NCI-H1105 treated with DMSO at 0.1 percent for 48 hours (cell line): ENCODE results near the gene CDH2.

ENCODE experiments used
- DNase-seq: peaks from one replicate; lab custom pipeline; 2025; lab: John Stamatoyannopoulos, UW

The CDH2 gene

DNA sequence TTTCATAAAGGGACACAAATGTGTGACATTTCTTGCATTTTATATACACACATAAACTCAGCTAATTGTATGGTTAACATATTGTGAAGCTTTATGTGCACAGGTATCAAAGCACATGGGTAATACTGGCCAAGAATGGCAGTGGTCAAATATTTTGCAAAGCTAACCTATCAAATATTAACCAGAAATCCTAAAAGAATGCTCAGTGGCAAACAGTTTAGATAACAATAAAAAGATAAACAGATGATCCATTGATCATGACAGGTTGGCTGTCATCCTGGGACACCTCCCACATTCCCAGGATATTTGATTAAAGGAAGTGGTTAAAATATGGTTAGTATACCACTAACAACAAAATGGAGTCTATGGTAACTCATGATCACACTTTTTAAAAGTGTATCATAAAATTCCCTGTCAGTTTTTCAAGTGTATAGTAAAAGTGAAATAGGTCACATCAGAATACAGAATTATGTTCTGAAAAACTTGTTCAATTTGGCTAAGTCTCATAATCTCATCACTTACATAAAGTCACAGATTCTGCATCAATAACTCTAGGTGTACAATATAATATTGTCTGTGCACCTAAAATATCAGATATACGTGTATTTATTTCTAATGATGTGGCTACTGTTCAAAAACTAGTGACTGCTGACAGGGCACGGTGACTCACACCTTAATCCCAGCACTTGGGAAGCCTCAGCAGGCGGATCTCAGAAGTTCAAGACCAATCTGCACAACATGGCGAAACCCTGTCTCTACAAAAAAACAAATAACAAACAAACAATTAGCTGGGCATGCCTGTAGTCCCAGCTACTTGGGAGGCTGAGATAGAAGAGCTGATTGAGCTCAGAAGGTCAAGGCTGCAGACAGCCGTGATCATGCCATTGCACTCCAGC, 48.9 kb downstream of the CDH2 start:
- no peak for DNase-seq

DNA sequence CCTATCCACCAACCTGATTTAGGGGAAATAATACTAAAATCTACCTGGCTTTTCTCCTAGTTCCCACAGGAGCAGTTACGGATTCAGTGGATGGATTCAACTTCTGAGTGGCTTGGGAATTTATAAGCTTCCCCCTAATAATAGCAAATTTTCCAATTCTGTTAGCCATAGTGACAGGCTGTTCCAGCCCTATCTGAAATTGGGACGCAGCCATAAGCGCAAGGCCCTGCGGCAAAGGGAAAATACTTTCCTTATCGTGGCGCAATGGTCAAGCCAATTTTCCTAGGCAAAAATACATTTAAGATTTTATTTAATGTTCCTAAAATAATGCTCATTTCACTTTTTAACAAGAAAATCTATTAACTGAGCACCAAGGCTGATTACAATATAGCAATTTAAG, 49.7 kb downstream of the CDH2 start:
- DNase-seq = no peak

DNA sequence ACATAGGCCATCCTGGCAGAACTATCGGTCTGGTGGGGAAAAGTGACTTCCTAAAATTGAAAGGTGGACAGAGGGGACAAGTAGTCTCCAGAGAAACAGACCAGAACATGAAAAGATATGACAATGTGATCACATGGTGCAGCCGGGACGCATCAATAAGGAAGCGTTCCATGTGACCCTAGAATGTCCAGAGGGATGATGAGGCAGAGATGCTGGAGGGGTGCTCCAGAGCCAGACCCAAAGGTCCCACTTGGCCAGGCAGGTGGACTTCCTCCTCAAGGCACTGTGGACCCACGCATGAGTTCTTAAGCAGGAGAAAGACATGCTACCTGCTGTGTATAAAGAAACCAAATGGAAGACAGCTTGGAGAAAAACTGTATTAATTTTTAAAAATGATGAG, 50.2 kb downstream of the CDH2 start:
- DNase-seq = no peak

DNA sequence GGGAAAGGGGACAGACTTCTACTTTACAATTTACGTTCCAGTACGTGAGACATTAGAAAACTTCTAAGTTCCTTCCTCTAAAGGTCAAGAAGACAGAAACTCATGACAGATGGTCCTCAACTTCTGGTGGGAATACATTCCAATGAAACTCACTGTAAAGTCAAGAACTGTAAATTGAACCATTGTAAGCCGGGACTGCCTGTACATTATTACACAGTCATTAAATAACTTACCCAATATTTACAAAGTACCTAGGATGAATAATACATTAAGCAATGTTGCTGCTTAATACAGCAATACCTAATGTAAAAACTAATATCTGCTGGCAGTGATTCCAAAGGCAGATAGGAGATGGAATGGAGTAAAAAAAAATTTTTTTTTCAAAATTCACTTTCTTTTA, 51.9 kb downstream of the CDH2 start:
- no peak for DNase-seq

DNA sequence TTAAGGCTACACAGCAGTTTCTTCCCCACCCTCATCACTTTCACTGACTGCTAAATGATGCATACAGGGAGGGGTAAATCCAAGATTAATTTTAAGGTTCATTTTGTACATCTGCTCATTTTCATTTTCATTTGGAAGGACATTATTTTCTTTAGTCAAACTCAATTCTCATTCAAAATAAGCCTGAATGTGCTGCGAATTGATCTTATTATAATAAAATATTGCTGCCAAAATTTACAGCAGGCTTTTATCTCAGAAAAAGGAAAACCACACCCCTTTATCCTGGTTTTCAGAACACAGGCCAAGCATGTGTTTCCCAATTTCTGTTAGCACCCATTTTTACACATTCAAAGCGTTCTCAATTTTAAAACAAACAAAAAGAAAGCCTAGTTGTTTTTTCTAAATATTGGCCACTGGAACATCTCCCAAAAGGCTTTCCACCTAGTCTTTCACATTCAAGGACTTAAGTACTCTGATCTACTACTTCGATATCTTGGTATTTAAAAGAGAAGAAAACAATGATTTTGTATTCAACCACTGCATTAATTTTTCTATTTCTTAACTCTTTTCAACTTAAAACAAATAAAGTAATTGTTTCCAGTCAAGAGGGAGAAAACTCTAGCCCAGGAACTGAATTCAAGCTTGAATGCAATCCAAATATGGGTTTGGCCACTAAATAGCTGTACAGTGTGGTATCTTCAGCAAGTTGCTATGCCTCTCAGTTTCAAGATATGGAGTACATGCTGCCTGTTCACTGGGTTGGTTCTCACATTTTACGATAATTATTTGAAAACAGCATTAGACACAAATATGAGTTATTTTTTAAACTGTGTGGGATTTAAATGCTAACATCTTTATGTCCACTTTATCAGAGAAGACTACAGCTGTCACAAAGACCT, 52.5 kb downstream of the CDH2 start:
- no peak for DNase-seq

DNA sequence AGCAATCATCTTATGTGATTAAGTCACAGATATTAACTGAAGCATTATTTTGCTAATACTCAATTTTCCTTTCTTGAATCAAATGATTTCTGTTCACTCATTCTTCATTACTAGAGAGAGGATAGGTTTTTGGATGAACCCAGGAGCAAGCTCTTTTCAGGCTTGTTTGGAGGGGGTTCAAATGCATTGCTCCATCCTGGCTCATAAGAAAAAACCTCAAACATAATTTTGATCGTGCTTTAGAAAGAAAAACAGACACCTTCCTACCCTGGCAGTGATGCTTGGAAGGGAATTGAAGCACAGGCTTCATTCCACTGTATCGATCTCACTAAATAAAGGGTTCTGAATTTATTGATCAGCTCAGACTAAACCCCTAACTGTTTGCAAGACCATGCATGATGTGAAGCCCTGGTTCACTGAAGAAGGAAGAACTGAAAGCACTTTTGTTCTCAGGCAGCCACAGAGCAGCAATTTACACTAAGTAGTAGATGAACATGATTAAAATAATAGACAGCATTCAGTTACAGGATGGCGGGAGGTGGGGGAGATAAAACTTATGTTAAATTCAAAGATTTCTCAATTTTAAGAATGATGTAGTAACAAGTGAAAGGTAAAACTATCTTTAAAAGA, 53.4 kb downstream of the CDH2 start:
- no peak for DNase-seq

DNA sequence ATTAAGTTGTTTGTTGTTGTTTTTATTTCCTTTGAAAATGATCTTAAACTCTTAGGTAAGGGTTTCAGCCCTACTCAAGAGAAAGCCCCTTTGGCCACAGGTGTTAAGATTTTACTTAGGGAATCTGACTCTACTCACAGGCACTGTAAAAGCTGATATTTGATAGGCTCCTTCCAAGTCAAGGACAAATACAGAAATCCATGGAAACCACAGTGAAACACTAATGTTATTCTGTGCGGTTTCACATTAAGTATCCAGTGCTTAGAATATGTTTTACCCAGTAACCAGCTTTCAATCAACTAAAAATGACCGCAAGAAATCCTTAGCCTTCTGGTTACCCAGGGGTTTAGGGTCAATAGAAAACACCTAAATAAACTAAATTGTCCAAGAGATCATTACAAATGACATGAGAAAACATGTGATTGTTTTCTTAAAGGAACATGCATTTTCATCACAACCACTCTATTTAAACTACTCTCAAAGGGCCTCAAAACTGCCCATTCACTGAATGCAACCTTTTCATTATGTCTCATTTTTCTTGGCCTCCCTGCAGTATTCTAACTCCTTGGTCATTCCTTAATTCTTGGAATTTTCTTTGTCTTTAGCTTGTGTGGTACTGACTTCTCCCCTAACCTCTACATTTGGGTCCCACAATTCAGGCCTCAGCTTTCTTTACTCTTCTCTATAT, 56.0 kb downstream of the CDH2 start:
- no peak for DNase-seq

DNA sequence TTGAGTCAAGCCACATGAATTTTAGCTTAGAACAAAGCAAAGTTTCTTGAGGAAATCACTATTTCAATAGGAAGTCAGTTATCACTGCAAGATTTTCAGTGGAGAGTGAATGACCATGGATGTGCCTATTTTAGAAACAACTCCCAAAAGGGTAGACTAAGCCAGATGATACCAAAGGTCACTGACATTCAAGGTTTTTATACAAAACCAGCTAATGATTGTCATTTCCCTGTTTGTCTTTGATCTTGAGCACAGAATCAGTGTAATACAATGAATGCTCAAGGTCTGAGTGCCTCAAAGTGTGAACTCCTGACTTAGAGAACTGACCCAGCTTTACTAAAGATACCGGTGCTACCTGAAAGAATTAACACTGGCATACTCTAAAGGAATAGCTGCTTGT, 60.5 kb downstream of the CDH2 start:
- DNase-seq = no peak

DNA sequence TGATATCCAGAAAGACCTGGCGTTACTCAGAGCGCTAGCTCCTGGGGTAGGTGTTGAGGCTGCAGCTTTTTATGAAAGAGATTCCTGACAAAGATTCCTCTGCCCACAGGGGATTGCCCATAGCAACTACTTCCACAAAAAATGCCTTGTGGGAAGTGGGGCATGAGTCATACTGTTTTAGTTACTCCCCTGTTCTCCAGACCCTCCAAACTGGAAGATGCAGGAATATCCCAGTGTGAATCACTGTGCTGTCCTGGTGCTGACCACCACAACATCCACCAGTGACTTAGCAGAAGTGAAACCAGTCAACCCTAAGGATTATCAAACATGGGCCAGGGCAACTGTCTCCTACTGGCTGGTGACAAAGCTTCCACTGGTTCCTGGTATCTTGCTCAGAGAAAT, 61.8 kb downstream of the CDH2 start:
- DNase-seq = no peak

DNA sequence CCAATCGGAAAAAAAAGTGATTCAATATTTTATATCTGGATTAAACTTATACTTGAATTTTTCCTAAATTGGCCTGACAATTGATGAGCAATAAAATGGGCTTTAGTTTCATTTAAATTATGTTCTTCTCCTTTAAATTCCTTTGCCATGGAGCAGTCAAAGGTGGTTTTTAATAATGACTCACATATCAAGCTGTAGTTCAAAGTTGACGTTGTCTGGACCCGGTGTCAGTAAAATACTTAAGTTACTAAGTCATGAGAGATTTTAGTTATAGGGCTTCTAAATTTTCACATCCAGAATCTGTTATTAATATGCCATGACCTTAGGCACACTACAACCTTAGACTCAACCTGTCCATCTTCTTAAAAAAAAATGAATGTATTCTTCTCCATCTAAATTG, 62.5 kb downstream of the CDH2 start:
- no peak for DNase-seq

DNA sequence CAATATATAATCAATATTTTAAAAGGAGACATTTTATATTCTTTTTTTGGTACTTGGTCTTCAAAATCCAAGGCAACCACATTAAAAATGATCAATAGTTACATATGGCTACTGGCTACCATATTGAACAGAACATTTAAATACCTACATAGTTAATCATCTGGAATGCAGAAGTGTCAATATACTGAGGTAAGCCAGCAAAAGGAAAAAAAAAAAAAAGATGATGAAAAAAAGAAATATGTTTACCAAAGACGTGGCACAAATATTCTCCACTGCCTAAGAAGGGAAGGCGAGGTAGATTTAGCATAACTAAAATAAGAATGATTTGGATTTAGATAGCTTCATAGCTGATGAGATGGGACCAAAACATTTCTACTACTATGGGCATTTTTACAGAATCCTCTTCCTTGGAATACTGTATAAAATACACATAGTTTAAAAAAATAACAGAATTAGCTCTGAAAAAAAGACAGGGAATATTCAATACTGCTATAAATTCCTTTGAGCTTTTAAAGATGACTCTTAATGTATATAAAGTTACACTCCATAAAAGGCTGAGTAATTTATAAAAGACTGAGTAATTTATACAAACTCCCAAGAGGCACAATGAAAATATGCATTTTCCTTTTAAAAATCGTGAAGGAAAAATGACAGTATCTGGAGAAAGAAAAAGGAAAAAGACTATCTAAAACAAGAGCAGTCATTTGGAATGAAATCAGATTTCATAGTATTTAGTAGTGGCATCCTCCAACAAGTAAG, 63.5 kb downstream of the CDH2 start:
- no peak for DNase-seq

DNA sequence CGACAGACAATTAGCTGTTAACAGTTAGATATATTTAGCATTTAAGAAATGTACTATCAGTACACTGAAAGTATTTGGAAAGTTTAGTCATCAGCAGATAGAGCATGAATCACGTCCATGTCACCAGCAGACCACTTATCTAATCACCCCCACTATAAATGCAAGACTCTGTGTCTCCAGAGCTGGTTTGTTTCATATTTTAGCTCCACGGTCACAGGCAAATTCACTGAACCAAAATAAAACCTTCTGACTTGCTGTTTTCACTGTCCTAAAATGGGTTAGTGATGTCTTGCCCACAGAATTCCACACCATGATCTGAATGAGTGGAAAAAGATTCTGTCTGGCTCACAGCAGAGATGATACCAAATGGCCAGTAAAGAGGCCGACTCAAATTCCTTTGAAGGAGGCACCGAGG, 64.9 kb downstream of the CDH2 start:
- no peak for DNase-seq

DNA sequence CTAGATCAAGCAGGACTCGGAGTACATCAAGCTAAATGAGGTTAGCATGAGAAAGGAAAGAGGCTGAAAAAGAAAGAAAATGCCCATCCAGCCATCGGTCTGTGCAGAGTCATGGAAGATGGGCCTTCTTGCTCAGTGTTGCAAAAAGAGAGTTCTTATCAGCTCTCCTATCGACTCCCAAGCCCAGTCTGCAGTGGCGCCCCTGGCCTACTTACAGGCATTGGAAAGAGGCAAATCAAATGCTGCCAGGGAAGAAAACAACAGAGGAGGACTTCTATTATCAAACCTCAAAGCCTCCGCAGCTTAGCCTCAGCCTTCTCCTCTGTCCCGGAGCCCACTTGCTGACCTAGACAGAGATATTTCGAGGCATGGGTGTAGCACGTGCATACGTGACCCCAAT, 66.0 kb downstream of the CDH2 start:
- no peak for DNase-seq

DNA sequence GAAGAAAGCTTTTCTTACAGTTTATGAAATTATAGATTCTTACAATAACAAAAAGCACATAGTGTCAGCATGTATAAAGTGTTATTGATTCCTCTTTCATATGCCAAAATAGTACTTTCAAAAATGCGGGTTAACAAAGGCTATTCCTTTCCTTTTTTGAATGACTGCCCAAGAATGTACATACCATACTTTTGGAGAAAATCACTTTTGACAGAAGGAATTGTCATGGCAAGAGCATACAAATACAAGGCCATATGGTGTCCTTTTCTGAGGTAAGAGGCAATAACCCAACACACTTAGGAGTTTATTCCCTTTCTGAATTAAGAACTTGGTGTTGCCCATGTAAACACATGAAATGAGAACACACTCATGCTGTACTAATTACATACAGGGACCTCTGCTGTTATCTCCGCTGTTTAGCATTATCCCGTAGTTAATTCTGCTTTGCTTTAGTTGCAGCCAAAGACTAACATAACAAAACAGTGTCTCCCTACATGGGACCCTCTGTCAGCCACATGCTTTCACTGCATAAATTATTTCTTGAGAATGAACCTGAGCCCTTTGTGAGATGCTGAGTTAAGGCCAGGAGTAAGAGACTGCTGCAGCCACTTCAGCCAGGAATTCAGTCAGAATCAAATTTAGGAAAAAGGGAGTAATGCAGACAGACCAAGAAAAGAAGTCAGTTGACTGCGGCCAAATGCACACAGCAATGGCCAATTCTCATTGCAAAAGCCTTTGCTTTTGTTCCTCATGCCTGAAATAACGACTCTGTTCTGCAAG, 67.0 kb downstream of the CDH2 start:
- no peak for DNase-seq

DNA sequence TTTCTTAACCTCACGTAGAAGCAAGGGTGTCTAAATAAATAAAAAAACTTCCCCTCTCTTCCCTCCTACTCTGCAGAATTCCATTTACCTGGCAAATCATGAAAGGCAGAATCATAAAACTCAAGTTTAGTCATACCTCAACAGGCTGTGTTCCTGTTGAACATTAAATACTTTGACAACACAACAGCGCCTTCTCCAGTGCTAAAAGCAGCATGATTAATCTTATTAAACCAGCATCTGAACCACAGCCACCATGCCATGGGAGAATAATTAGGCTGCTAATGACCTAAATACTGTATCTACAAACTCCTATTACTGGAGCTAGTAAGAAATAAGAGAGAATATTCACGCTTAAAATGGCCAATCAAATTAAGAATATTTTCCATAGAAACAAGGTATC, 68.1 kb downstream of the CDH2 start:
- DNase-seq = no peak

DNA sequence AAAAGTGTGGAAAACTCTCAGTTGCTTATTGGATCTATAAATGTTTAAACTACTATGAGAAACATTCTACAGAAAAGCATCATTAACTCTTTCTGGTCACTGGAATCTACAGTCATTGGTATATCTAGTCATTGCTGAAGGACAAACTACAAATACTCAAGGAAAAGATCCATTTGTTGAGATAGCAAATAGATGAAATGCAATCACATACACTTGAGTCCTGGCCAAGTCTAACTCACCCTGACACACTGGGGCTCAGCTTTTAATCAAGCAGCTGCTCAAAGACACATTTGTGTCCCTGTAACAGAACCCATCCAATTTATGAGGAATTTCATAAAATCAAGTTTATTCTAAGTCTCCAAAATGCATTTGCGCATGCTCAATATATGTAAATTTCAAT, 68.7 kb downstream of the CDH2 start:
- DNase-seq = no peak

DNA sequence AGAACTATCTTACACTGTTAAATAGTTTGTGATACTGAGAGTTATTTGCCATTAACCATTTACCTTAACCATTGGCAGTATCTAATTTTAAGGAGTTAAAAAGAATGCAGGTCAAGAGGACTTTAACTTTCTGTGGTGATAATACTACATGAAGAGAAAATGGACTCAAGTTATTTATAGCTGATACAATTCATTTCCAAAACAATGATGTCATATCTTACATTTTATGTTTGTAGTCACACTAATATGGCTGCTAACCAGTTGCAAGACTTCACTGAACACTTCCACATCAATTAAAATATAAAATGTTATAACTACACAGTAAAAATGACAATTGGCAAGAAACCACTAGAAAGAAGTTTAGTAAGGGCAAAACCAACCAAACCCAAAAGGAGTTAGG, 77.7 kb downstream of the CDH2 start:
- DNase-seq = no peak

DNA sequence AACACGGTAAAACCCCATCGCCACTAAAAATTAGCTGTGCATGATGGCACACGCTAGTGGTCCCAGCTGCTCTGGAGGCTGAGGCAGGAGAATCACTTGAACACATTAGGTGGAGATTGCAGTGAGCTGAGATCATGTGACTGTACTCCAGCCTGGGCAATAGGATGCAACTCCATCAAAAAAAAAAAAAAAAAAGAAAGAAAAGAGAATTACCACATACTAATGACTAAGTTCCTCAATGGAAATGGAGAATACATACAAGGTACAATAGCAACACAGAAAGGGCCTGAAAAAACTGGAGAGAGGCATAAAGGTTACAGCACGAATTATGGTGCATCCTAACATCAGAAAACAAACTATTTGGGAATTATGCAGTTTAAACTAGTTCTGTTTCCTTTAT, 81.3 kb downstream of the CDH2 start:
- no peak for DNase-seq

DNA sequence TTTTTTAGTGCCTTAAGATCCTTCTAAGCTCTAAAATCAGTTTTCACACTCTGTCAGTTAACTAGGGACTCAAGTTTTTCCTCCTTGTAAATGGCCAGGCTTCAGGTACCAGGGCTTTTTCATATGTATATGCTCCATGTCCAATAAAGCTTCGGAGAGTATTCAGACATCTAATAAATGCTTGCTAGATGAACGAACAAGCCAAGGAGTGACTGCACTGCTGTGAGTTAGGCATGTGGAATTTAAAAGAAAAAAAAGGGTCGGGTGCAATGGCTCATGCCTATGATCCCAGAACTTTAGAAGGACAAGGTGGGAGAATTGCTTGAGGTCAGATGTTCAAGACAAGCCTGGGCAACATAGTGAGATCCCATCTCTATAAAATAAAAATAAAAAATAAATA, 81.9 kb downstream of the CDH2 start:
- no peak for DNase-seq

DNA sequence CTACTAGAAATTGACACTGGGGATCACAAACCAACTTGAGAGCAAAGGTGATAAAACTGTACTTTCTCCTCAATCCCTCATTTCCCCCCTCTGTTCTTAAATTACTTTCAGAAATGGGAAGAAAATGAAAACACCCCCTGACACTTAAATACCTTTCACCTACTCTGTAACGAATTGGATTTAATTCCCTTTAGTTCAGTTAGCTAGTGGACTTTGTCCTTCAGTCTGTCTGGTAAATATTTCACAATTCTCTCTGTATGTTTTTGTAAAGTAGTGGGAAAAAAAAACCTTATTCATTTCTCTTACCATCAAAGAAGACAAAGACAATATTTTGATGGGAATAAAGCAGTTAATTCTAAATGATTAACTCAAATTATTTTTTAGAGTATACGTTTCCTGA, 85.7 kb downstream of the CDH2 start:
- DNase-seq = no peak

DNA sequence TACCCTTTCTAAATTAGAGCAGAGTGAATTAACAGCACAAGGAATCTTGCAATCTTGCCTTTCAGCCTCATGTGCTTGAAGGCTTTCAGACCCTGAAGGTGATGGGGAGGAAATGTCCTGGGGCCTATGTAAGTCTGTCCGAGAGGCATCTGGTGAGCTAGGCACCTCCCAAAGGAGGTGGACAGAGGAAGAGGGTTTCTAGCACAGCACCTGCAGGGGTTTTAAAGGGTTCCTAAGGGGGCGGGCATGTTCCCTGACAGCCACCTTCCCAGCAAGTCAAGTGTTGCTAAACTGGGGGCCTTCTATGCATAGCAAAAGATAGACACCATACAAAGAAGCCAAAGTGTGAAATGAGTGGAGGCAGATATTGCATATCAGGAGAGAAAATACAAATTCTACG, 88.5 kb downstream of the CDH2 start:
- DNase-seq = no peak
